HepG2 (cell line): ENCODE data around the gene RINL. TPM values are rescaled to one million over a fixed set of nuclear protein-coding genes. Genes with fewer than 3 reads are reported as not detected.

Experiments
- AGO1 ChIP-seq: fragments of 200-400 bp; formaldehyde crosslinking; IDR thresholded peaks from 2 replicates; pipeline ENCODE4 v1.6.1; 2017; ENCODE audit warnings: mild to moderate bottlenecking, low read depth, low read length, moderate library complexity; ENCODE audit not compliant: poor library complexity, severe bottlenecking
- ASH2L ChIP-seq: fragments of 300-600, 200-600 bp; sonication (generic); IDR thresholded peaks from 2 replicates; pipeline ENCODE4 v1.7.0; 2017; ENCODE audit warnings: low read depth, mild to moderate bottlenecking, moderate library complexity, mixed read lengths, low read length; ENCODE audit not compliant: insufficient read length
- HMG20B ChIP-seq: conservative IDR thresholded peaks from 2 replicates; pipeline ENCODE4 v1.6.1; 2016; ENCODE audit warnings: missing genetic modification reagents, missing compliant biosample characterization
- HNRNPLL ChIP-seq: fragments of 200-400 bp; formaldehyde crosslinking; IDR thresholded peaks from 2 replicates; pipeline ENCODE4 v1.6.1; 2017; ENCODE audit warnings: mild to moderate bottlenecking, low read depth, low read length; ENCODE audit not compliant: poor library complexity, severe bottlenecking
- MXI1 ChIP-seq: IDR thresholded peaks from 3 replicates; pipeline ENCODE4 v1.6.1; 2012; ENCODE audit warnings: low read depth, low read length, inconsistent platforms, borderline replicate concordance
- NFKBIZ ChIP-seq: IDR thresholded peaks from 2 replicates; pipeline ENCODE4 v1.6.1; 2018; ENCODE audit warnings: missing genetic modification reagents, missing compliant biosample characterization
- PHF8 ChIP-seq: sonication (generic); formaldehyde crosslinking; IDR thresholded peaks from 2 replicates; pipeline ENCODE4 v1.5.0; 2020; ENCODE audit warnings: missing genetic modification reagents
- POLR2AphosphoS5 ChIP-seq: IDR thresholded peaks from 2 replicates; pipeline ENCODE4 v1.6.1; 2012; ENCODE audit warnings: low read depth, low read length
- SMAD1 ChIP-seq: sonication (generic); formaldehyde crosslinking; IDR thresholded peaks from 2 replicates; pipeline ENCODE4 v1.4.0; 2020; ENCODE audit warnings: missing genetic modification reagents, low read depth, mild to moderate bottlenecking, borderline replicate concordance
- STAT5B ChIP-seq: sonication (generic); formaldehyde crosslinking; IDR thresholded peaks from 2 replicates; pipeline ENCODE4 v1.4.0; 2020; ENCODE audit warnings: missing genetic modification reagents
- TGIF2 ChIP-seq: IDR thresholded peaks from 2 replicates; pipeline ENCODE4 v1.6.1; 2016; ENCODE audit warnings: control low read depth, missing compliant biosample characterization
- THYN1 ChIP-seq: sonication (generic); formaldehyde crosslinking; IDR thresholded peaks from 2 replicates; pipeline ENCODE4 v1.8.1; 2023; ENCODE audit warnings: low read depth, mild to moderate bottlenecking, moderate library complexity, missing genetic modification reagents, borderline replicate concordance
- U2AF2 ChIP-seq: fragments of 200-400 bp; formaldehyde crosslinking; IDR thresholded peaks from 2 replicates; pipeline ENCODE4 v1.6.1; 2017; ENCODE audit warnings: low read depth, mild to moderate bottlenecking, low read length
- YEATS2 ChIP-seq: sonication (generic); formaldehyde crosslinking; IDR thresholded peaks from 2 replicates; pipeline ENCODE4 v1.4.0; 2020; ENCODE audit warnings: missing genetic modification reagents, borderline replicate concordance
- YEATS4 ChIP-seq: sonication (generic); formaldehyde crosslinking; IDR thresholded peaks from 2 replicates; pipeline ENCODE4 v1.4.0; 2020; ENCODE audit warnings: missing genetic modification reagents, borderline replicate concordance
- ZFP36L1 ChIP-seq: sonication (generic); formaldehyde crosslinking; IDR thresholded peaks from 2 replicates; pipeline ENCODE4 v1.8.0; 2022; ENCODE audit warnings: mild to moderate bottlenecking, missing genetic modification reagents, moderate library complexity
- ZMYM3 ChIP-seq: sonication (generic); formaldehyde crosslinking; IDR thresholded peaks from 2 replicates; pipeline ENCODE4 v1.5.1; 2020; ENCODE audit warnings: mild to moderate bottlenecking, missing genetic modification reagents
- polyA plus RNA-seq, 8 experiments: library from polyadenylated mRNA; depleted of rRNA in 3 of 8; stranded (reverse) in 7 of 8; unstranded in 1 of 8; fragments of >200 nt; fragmentation: Illumina TruSeq in 4 of 8; extraction: Trizol in 4 of 8; gene quantifications; 2 replicates each; pipeline versions ENCODE4 v1.2.1 to v1.2.3, GENCODE V29; 2011 to 2016; ENCODE audit warnings: low read depth in 4 of 8, missing spikeins in 1 of 8, mixed read lengths in 1 of 8; ENCODE audit not compliant: insufficient read depth in 1 of 8
- total RNA-seq, 5 experiments: library from RNA; depleted of rRNA; stranded (reverse); fragments of >200 nt; fragmentation: Illumina TruSeq; extraction: Trizol; gene quantifications; 2 replicates each; pipeline ENCODE4 v1.2.3, GENCODE V29; 2016; ENCODE audit warnings: low read depth in 1 of 5
- TF ChIP-seq, protein P1 (sequence below): sonication (generic); formaldehyde crosslinking; IDR thresholded peaks from 2 replicates; pipeline ENCODE4 v1.4.0; 2020; ENCODE audit warnings: missing genetic modification reagents, low read depth, mild to moderate bottlenecking, borderline replicate concordance
- TF ChIP-seq, protein P2 (sequence below): sonication (generic); formaldehyde crosslinking; IDR thresholded peaks from 2 replicates; pipeline ENCODE4 v1.5.0; 2020; ENCODE audit warnings: missing genetic modification reagents
- TF ChIP-seq, protein P3 (sequence below): sonication (generic); formaldehyde crosslinking; IDR thresholded peaks from one replicate; pipeline ENCODE4 v1.5.1; 2020; ENCODE audit warnings: mild to moderate bottlenecking, missing genetic modification reagents; ENCODE audit errors: not compliant biosample characterization

Gene RINL
- total and polyA plus RNA-seq, 2 of the 13 experiments (the other 11 are each of a cell fraction or from before 2014, with no cell fraction given): 11.4 to 18.0 TPM

DNA sequence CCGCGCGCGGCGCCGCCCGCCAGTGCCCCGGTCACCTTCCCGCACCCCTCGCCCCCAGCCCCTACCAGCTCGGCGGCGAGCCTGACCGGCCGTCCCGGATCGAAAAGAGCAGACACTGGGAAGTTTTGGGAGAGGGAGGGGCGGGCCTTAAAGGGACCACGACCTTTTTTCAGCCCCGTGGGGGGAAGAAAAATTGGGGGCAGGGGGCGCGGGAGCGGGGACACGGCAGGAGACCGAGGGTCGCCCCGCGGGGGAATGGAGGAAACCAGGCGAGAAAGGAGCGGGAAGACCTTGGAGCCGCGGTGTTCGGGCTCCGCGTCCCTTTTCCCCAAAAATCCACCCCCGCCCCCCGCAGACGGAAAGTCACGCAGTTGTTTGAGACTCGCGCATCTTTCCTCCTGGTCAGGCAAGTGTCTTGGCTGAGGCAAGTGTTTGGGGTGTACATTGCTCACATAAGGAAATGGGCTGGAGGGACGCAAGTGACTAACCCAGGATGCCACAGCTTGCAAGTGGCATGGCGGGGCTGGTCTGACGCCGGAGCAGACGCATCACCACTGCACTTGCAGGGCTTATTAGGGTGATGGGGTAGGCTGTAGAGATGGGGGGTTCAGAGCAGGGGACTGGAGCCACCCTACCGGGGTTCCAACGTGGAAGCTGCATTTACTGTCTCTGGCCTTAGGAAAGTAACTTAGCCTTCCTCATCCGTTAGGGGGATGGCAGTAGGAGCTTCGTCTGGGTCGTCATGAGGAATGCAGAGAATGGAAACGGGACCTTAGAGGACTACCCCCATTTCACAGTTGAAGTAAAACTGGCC lies 25.6 kb downstream of the RINL start (continued):
- TF ChIP-seq, protein P1, sequence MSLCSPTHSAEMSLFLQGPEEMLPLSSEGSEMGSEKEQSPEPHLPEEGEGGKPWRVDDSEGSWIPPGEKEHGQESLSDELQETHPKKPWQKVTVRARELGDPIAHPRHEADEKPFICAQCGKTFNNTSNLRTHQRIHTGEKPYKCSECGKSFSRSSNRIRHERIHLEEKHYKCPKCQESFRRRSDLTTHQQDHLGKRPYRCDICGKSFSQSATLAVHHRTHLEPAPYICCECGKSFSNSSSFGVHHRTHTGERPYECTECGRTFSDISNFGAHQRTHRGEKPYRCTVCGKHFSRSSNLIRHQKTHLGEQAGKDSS (CRISPR knock-in tag): no peak
- TF ChIP-seq YEATS2 (CRISPR knock-in tag): no peak
- peak; percentile 35 for TF ChIP-seq PHF8
- TF ChIP-seq STAT5B: no peak
- TF ChIP-seq NFKBIZ (CRISPR knock-in tag): no peak; the same call in 1 of the 2 replicates
- TF ChIP-seq, protein P2, sequence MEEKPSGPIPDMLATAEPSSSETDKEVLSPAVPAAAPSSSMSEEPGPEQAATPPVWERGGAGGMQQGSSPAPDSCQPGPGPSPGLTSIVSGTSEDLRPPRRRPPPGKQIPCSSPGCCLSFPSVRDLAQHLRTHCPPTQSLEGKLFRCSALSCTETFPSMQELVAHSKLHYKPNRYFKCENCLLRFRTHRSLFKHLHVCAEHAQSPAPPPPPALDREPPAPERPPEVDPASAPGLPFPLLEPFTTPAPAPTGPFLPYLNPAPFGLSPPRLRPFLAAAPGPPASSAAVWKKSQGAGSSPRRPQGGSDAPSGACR (CRISPR knock-in tag): no peak
- no peak for TF ChIP-seq ASH2L
- peak; percentile 24; the same call in 1 of the 2 replicates for TF ChIP-seq POLR2AphosphoS5
- 0 out of 2 replicates have a peak, but pooled peaks have one; percentile 37 for TF ChIP-seq YEATS4 (CRISPR knock-in tag)
- TF ChIP-seq ZMYM3: peak; percentile 86
- no peak for TF ChIP-seq HNRNPLL
- TF ChIP-seq, protein P3, sequence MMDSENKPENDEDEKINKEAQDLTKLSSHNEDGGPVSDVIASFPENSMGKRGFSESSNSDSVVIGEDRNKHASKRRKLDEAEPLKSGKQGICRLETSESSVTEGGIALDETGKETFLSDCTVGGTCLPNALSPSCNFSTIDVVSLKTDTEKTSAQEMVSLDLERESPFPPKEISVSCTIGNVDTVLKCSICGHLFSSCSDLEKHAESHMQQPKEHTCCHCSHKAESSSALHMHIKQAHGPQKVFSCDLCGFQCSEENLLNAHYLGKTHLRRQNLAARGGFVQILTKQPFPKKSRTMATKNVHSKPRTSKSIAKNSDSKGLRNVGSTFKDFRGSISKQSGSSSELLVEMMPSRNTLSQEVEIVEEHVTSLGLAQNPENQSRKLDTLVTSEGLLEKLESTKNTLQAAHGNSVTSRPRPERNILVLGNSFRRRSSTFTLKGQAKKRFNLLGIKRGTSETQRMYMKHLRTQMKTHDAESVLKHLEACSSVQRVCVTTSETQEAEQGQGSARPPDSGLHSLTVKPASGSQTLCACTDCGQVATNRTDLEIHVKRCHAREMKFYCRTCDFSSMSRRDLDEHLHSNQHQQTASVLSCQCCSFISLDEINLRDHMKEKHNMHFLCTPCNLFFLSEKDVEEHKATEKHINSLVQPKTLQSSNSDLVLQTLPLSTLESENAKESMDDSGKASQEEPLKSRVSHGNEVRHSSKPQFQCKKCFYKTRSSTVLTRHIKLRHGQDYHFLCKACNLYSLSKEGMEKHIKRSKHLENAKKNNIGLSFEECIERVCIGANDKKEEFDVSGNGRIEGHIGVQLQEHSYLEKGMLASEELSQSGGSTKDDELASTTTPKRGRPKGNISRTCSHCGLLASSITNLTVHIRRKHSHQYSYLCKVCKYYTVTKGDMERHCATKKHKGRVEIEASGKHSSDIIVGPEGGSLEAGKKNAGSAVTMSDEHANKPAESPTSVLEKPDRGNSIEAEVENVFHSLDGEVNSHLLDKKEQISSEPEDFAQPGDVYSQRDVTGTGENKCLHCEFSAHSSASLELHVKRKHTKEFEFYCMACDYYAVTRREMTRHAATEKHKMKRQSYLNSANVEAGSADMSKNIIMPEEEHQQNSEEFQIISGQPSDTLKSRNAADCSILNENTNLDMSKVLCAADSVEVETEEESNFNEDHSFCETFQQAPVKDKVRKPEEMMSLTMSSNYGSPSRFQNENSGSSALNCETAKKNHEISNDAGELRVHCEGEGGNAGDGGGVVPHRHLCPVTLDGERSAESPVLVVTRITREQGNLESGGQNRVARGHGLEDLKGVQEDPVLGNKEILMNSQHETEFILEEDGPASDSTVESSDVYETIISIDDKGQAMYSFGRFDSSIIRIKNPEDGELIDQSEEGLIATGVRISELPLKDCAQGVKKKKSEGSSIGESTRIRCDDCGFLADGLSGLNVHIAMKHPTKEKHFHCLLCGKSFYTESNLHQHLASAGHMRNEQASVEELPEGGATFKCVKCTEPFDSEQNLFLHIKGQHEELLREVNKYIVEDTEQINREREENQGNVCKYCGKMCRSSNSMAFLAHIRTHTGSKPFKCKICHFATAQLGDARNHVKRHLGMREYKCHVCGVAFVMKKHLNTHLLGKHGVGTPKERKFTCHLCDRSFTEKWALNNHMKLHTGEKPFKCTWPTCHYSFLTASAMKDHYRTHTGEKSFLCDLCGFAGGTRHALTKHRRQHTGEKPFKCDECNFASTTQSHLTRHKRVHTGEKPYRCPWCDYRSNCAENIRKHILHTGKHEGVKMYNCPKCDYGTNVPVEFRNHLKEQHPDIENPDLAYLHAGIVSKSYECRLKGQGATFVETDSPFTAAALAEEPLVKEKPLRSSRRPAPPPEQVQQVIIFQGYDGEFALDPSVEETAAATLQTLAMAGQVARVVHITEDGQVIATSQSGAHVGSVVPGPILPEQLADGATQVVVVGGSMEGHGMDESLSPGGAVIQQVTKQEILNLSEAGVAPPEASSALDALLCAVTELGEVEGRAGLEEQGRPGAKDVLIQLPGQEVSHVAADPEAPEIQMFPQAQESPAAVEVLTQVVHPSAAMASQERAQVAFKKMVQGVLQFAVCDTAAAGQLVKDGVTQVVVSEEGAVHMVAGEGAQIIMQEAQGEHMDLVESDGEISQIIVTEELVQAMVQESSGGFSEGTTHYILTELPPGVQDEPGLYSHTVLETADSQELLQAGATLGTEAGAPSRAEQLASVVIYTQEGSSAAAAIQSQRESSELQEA (CRISPR knock-in tag): peak; percentile 15
- TF ChIP-seq MXI1: no peak
- no peak for TF ChIP-seq TGIF2 (CRISPR knock-in tag)
- TF ChIP-seq THYN1: no peak
- no peak; the same call in 1 of the 2 replicates for TF ChIP-seq ZFP36L1 (CRISPR knock-in tag)
- TF ChIP-seq U2AF2: no peak
- 0 out of 2 replicates have a peak, but pooled peaks have one; percentile 11 for TF ChIP-seq SMAD1 (CRISPR knock-in tag)
- TF ChIP-seq HMG20B (CRISPR knock-in tag): no peak
- TF ChIP-seq AGO1: no peak
